Aorta (tissue), 5 donors: ENCODE measurements around the gene MST1. TPM values are rescaled to one million over a fixed set of nuclear protein-coding genes. Genes with fewer than 3 reads are reported as not detected.

ENCODE experiments used
- ATAC-seq: fragments of 200-7000 bp; cut with Tn5 transposase; one replicate; pipeline ENCODE4 v1.9.1; 2022; ENCODE audit warnings: moderate library complexity; ENCODE audit not compliant: low FRiP score
- DNase-seq, 2 donors: peaks; one replicate each; pipeline ENCODE4 v3.0.0-alpha.2; 2020
- H3K27ac ChIP-seq, 2 donors: one replicate each; pipeline ENCODE4 v1.5.1; 2013; ENCODE audit warnings: low read length in 2 of 2, mild to moderate bottlenecking in 2 of 2, moderate library complexity in 2 of 2, control low read depth in 1 of 2, inconsistent platforms in 1 of 2, low read depth in 1 of 2
- H3K27me3 ChIP-seq, 2 donors: one replicate each; pipeline ENCODE4 v1.6.1; 2013; ENCODE audit warnings: control low read depth in 1 of 2, low read length in 1 of 2, mild to moderate bottlenecking in 1 of 2, moderate library complexity in 1 of 2; ENCODE audit not compliant: insufficient read depth in 2 of 2, control insufficient read depth in 1 of 2
- H3K36me3 ChIP-seq, 2 donors: one replicate each; pipeline ENCODE4 v1.6.1; 2013; ENCODE audit warnings: control low read depth in 1 of 2, low read length in 1 of 2, mild to moderate bottlenecking in 1 of 2; ENCODE audit not compliant: insufficient read depth in 2 of 2, control insufficient read depth in 1 of 2
- H3K4me1 ChIP-seq, 2 donors: one replicate each; pipeline ENCODE4 v1.6.1; 2013; ENCODE audit warnings: low read length in 2 of 2, control low read depth in 1 of 2, mild to moderate bottlenecking in 1 of 2, moderate library complexity in 1 of 2; ENCODE audit not compliant: insufficient read depth in 2 of 2, control insufficient read depth in 1 of 2
- H3K4me3 ChIP-seq, 2 donors: one replicate each; pipeline ENCODE4 v1.5.1; 2013; ENCODE audit warnings: low read length in 2 of 2, control low read depth in 1 of 2, mild to moderate bottlenecking in 1 of 2
- H3K9me3 ChIP-seq: one replicate; pipeline ENCODE4 v1.6.1; 2013; ENCODE audit warnings: mild to moderate bottlenecking, low read length; ENCODE audit not compliant: control insufficient read depth
- WGBS, 2 donors: extraction: QIAGEN DNeasy Blood & Tissue Kit; methylation state at CpG; one replicate each; pipeline ENCODE4 v1.1.7; 2013; 5-methylcytosine and 5-hydroxymethylcytosine counted together
- intact Hi-C, 2 donors: fragments of 100-400 bp; cut with DNase I; formaldehyde crosslinking; loops; one replicate each; pipeline versions ENCODE4 v1.14.2 to v1.15.0; 2022
- polyA plus RNA-seq, 2 donors: library from polyadenylated mRNA; stranded (reverse); fragments of 200-250 nt; gene quantifications; one replicate each; pipeline ENCODE4 v1.2.3, GENCODE V29; 2013
- total RNA-seq, 2 donors: library from RNA; stranded (reverse); fragmentation: NEBNext Ultra II Directional; extraction: Animal tissue kit (Norgen Biotek cat#: 25700); gene quantifications; one replicate each; pipeline ENCODE4 v1.2.1, GENCODE V29; 2021
- donor health status: healthy with polysubstance abuse.
- donor health status: Bipolar disorder and iron deficiency.
- donor health status: DM: no; HTN: no; CAD: no.
- donor health status: DM: no; HTN: no; CAD: no.
- donor health status: DM: yes; HTN: yes; CAD: no.

The MST1 gene
- total and polyA plus RNA-seq, 4 donors, result 4.5 to 64.7 (median 11.1) TPM

DNA sequence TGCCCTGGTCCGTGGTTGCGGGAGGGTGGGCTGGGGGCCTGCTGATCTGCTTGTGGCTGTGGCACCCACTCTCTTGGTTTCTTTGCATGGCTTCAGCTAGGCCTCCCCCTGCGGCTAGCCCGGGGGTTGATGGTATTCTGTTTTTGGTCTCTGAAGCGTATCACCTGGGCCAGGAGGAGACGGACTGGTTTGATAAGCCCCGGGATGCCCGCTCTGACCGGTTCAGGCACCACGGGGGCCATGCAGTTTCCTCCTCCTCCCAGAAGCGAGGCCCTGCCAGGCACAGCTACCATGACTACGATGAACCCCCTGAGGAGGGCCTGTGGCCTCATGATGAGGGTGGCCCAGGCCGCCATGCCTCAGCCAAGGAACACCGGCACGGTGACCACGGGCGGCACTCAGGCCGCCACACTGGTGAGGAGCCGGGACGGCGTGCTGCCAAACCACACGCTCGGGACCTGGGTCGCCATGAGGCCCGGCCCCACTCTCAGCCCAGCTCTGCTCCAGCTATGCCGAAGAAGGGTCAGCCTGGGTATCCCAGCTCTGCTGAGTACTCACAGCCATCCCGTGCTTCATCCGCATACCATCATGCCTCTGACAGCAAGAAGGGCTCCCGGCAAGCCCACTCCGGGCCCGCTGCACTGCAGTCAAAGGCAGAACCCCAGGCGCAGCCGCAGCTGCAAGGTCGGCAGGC, 26.4 kb downstream of the MST1 start:
- 95 to 97% methylated on average over 33 to 34 of the region's 34 CpGs for WGBS, 2 donors
- Histone ChIP-seq H3K27ac (no peak overlapping the region), H3K36me3 (no peaks in the 10 kb centered on the region), H3K9me3 (no peaks in the 10 kb centered on the region), H3K4me1 (no peaks in the 10 kb centered on the region), H3K4me3 (no peak overlapping the region), H3K27me3 (no peaks in the 10 kb centered on the region)
- intact Hi-C loops, result no loop called here
- ATAC-seq, result no peak
- DNase-seq, result no peak

DNA sequence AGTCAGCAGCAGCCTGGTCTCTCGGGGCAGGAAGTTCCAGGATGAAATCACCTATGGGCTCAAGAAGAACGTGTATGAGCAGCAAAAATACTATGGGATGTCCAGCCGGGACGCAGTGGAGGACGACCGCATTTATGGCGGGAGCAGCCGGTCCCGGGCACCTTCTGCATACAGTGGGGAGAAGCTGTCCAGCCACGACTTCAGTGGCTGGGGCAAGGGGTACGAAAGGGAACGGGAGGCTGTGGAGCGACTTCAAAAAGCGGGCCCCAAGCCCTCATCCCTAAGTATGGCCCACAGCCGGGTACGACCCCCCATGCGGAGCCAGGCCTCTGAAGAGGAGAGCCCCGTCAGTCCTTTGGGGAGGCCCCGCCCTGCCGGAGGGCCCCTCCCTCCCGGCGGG, 27.3 kb downstream of the MST1 start:
- WGBS, 2 donors, result 88 to 90% methylated on average over 22 of the region's 22 CpGs
- H3K9me3 ChIP-seq, result no peaks in the 10 kb centered on the region
- DNase-seq (no peak), ATAC-seq (no peak)
- H3K4me3 ChIP-seq, result no peak overlapping the region
- H3K27ac ChIP-seq, result no peak overlapping the region
- H3K4me1 ChIP-seq, result no peaks in the 10 kb centered on the region
- no peaks in the 10 kb centered on the region for H3K36me3 ChIP-seq
- intact Hi-C loops, result no loop called here
- no peaks in the 10 kb centered on the region for H3K27me3 ChIP-seq

DNA sequence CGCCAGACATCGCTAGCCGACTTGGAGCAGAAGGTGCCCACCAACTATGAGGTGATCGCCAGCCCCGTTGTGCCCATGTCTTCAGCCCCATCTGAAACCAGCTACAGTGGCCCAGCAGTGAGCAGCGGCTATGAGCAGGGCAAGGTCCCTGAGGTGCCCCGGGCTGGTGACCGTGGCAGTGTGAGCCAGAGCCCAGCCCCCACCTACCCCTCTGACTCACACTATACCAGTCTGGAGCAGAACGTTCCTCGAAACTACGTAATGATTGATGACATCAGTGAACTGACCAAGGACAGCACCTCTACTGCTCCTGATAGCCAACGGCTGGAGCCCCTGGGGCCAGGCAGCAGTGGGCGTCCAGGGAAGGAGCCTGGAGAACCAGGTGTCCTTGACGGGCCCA, 28.0 kb downstream of the MST1 start:
- DNase-seq (no peak), ATAC-seq (no peak)
- no peaks in the 10 kb centered on the region for H3K36me3 ChIP-seq
- H3K9me3 ChIP-seq, result no peaks in the 10 kb centered on the region
- WGBS, 2 donors, result 79 to 82% methylated on average over 14 of the region's 14 CpGs
- no peaks in the 10 kb centered on the region for H3K27me3 ChIP-seq
- no peak overlapping the region for H3K27ac ChIP-seq
- intact Hi-C loops, result no loop called here
- H3K4me1 ChIP-seq, result no peaks in the 10 kb centered on the region
- no peak overlapping the region for H3K4me3 ChIP-seq

DNA sequence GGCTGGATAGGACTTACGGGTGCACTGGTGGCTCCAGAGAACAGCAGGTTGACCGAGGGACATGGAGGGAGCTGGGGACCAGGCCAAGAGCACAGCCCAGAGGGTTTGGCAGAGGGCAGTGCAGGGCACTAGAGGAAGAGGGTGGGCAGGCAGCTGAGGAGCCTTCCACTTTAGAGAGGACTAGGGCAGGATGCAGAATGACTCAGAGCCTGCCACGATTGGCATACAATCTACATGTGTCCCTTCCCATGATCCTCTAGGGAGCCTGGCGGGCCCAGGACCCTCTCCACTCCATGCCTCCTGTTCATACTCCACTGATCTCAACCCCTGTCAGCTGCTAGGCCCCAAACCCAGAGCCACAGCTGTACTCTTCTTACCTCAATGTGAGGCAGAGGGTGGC, 29.5 kb downstream of the MST1 start:
- Histone ChIP-seq H3K27ac (no peak overlapping the region), H3K9me3 (no peaks in the 10 kb centered on the region), H3K36me3 (no peaks in the 10 kb centered on the region), H3K27me3 (no peaks in the 10 kb centered on the region), H3K4me3 (no peak overlapping the region), H3K4me1 (no peaks in the 10 kb centered on the region)
- ATAC-seq, result no peak
- 53 to 81% methylated on average over 4 of the region's 4 CpGs for WGBS, 2 donors
- intact Hi-C loops, result no loop called here
- no peak for DNase-seq

DNA sequence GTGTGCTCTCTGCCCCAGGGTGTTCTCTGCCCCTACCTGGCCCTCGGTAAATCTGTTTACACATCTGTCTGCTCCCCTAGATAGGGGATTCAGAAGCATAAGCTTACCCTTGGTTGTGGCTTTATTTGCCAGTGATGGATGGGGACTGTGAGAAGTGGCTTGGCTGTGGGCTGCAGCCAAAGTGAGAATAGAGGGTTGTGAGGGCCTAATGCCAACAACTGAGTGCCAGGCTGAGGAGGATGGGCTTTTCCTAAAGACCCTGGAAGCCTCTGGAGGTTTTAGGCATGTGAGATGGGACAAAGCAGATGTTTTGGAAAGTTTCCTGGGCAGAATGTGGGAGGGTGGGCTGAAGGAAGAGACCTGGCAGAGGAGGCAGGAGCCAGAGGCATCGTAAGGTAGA, 30.6 kb downstream of the MST1 start:
- no peak for DNase-seq
- Histone ChIP-seq H3K36me3 (no peaks in the 10 kb centered on the region), H3K9me3 (no peaks in the 10 kb centered on the region), H3K4me1 (no peaks in the 10 kb centered on the region), H3K27ac (no peak overlapping the region), H3K27me3 (no peaks in the 10 kb centered on the region), H3K4me3 (no peak overlapping the region)
- intact Hi-C loops, result no loop called here
- WGBS, 2 donors, result 55 to 65% methylated on average over 2 of the region's 2 CpGs
- no peak for ATAC-seq

DNA sequence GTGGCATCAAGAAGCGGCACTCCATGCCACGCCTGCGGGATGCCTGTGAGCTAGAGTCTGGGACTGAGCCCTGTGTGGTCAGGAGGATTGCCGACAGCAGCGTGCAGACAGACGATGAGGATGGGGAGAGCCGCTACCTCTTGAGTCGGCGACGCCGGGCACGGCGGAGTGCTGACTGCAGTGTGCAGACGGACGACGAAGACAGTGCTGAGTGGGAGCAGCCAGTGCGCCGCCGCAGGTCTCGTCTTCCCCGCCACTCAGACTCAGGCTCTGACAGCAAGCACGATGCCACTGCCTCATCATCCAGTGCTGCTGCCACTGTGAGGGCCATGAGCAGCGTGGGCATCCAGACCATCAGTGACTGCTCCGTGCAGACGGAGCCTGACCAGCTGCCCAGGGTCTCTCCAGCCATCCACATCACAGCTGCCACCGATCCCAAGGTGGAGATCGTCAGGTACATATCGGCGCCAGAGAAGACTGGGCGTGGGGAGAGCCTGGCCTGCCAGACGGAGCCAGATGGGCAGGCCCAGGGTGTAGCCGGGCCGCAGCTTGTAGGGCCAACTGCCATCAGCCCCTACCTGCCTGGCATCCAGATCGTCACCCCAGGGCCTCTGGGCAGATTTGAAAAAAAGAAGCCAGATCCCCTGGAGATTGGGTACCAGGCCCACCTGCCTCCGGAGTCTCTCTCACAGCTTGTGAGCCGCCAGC, 31.9 kb downstream of the MST1 start:
- no peak overlapping the region for H3K4me3 ChIP-seq
- no peak overlapping the region for H3K27ac ChIP-seq
- no peaks in the 10 kb centered on the region for H3K36me3 ChIP-seq
- DNase-seq, result no peak
- no peak for ATAC-seq
- H3K27me3 ChIP-seq, result no peaks in the 10 kb centered on the region
- H3K9me3 ChIP-seq, result no peaks in the 10 kb centered on the region
- WGBS, 2 donors, result 95% methylated on average over 36 of the region's 36 CpGs
- intact Hi-C loops, result no loop called here
- no peaks in the 10 kb centered on the region for H3K4me1 ChIP-seq

DNA sequence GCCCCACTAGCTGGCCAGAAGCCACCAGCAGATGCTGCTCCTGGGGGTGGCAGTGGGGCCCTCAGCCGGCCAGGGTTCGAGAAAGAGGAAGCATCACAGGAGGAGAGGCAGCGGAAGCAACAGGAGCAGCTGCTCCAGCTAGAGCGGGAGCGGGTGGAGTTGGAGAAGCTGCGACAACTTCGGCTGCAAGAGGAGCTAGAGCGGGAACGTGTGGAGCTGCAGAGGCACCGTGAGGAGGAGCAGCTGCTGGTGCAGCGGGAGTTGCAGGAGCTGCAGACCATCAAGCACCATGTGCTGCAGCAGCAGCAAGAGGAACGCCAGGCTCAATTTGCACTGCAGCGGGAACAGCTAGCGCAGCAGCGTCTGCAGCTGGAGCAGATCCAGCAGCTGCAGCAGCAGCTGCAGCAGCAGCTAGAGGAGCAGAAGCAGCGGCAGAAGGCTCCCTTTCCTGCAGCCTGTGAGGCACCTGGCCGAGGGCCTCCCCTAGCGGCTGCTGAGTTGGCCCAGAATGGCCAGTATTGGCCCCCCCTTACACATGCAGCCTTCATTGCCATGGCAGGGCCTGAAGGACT, 32.6 kb downstream of the MST1 start:
- ATAC-seq (no peak), DNase-seq (no peak)
- H3K4me1 ChIP-seq, result no peaks in the 10 kb centered on the region
- H3K4me3 ChIP-seq, result no peak overlapping the region
- no peak overlapping the region for H3K27ac ChIP-seq
- no peaks in the 10 kb centered on the region for H3K36me3 ChIP-seq
- intact Hi-C loops, result no loop called here
- no peaks in the 10 kb centered on the region for H3K27me3 ChIP-seq
- H3K9me3 ChIP-seq, result no peaks in the 10 kb centered on the region
- 80 to 82% methylated on average over 18 of the region's 18 CpGs for WGBS, 2 donors

DNA sequence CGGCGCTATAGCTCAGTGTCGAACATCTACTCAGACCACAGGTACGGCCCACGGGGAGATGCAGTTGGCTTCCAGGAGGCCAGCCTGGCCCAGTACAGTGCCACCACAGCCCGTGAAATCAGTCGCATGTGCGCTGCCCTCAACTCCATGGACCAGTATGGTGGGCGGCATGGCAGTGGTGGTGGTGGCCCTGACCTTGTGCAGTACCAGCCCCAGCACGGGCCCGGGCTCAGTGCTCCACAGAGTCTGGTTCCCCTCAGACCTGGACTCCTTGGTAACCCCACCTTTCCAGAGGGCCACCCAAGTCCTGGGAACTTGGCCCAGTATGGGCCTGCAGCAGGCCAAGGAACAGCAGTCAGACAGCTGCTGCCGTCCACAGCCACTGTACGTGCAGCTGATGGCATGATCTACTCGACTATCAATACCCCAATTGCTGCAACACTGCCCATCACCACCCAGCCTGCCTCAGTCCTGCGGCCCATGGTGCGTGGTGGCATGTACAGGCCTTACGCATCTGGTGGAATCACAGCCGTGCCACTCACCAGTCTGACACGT, 33.5 kb downstream of the MST1 start:
- 95 to 96% methylated on average over 19 of the region's 19 CpGs for WGBS, 2 donors
- intact Hi-C loops, result no loop called here
- ATAC-seq (no peak), DNase-seq (no peak)
- H3K4me1 ChIP-seq, result no peaks in the 10 kb centered on the region
- no peaks in the 10 kb centered on the region for H3K27me3 ChIP-seq
- no peaks in the 10 kb centered on the region for H3K36me3 ChIP-seq
- no peaks in the 10 kb centered on the region for H3K9me3 ChIP-seq
- no peak overlapping the region for H3K4me3 ChIP-seq
- no peak overlapping the region for H3K27ac ChIP-seq
